HEK293 (cell line): Measurements from ENCODE around the gene RABGEF1.

Source experiments
- CTCF ChIA-PET: fragments of 350-600 bp; formaldehyde crosslinking; extraction: SDS; loops from one replicate; lab custom pipeline; 2021; ENCODE audit warnings: antibody characterized with exemption; lab: Yijun Ruan, JAX
- POLR2A ChIA-PET: fragments of 300-600 bp; formaldehyde crosslinking; extraction: SDS; loops from one replicate; lab custom pipeline; 2020; ENCODE audit warnings: antibody characterized with exemption, inconsistent platforms; lab: Yijun Ruan, JAX
- H3K27ac ChIP-seq: fragments of 200-500 bp; sonication (Bioruptor generic); 2 replicates; pipeline ENCODE4 v1.5.1; 2014; ENCODE audit warnings: low read depth, low read length, control low read depth, inconsistent platforms; ENCODE audit errors: extremely low read depth
- H3K36me3 ChIP-seq, 2 experiments: fragments of 200-500 bp in 1 of 2; sonication (Bioruptor generic) in 1 of 2; 1 replicate in 1 of 2; 2 replicates in 1 of 2; pipeline ENCODE4 v1.5.1; 2014 to 2017; ENCODE audit warnings: inconsistent platforms in 2 of 2, low read length in 2 of 2; ENCODE audit not compliant: control insufficient read depth in 2 of 2, insufficient read depth in 1 of 2
- H3K4me1 ChIP-seq: fragments of 200-500 bp; sonication (Bioruptor generic); 2 replicates; pipeline ENCODE4 v1.5.1; 2014; ENCODE audit warnings: mild to moderate bottlenecking, low read length, inconsistent platforms; ENCODE audit not compliant: control insufficient read depth, insufficient read depth
- H3K4me3 ChIP-seq: 2 replicates; pipeline ENCODE4 v1.5.1; 2011; ENCODE audit warnings: low read depth, mild to moderate bottlenecking, control low read depth, low read length, moderate library complexity
- H3K9me3 ChIP-seq: fragments of 200-500 bp; sonication (Bioruptor generic); 2 replicates; pipeline ENCODE4 v1.5.1; 2014; ENCODE audit warnings: low read depth, low read length, inconsistent platforms; ENCODE audit not compliant: control insufficient read depth, insufficient read depth
- EGR2 ChIP-seq: fragments of 450-650 bp; formaldehyde crosslinking; IDR thresholded peaks from 2 replicates; pipeline ENCODE4 v1.5.1; 2016; ENCODE audit warnings: low read depth, missing biosample characterization, missing genetic modification characterization
- GLI4 ChIP-seq: fragments of 450-650 bp; formaldehyde crosslinking; IDR thresholded peaks from 2 replicates; pipeline ENCODE4 v1.5.1; 2016; ENCODE audit warnings: missing biosample characterization, missing genetic modification characterization
- KLF7 ChIP-seq: fragments of 450-650 bp; formaldehyde crosslinking; IDR thresholded peaks from 2 replicates; pipeline ENCODE4 v1.5.1; 2016; ENCODE audit warnings: missing biosample characterization, missing genetic modification characterization, borderline replicate concordance
- PRDM1 ChIP-seq: fragments of 450-650 bp; formaldehyde crosslinking; IDR thresholded peaks from 2 replicates; pipeline ENCODE4; 2016; ENCODE audit warnings: missing biosample characterization, missing genetic modification characterization
- SALL2 ChIP-seq: fragments of 450-650 bp; formaldehyde crosslinking; IDR thresholded peaks from 2 replicates; pipeline ENCODE4 v1.5.0; 2017; ENCODE audit warnings: missing biosample characterization, mild to moderate bottlenecking, missing genetic modification characterization, borderline replicate concordance
- SCRT1 ChIP-seq: fragments of 450-650 bp; formaldehyde crosslinking; IDR thresholded peaks from 2 replicates; pipeline ENCODE4 v1.5.1; 2016; ENCODE audit warnings: missing biosample characterization, missing genetic modification characterization, borderline replicate concordance
- SETDB1 ChIP-seq: IDR thresholded peaks from one replicate; pipeline ENCODE4 v1.6.1; 2017; ENCODE audit warnings: mild to moderate bottlenecking, low read length, moderate library complexity, mixed read lengths; ENCODE audit not compliant: insufficient read length
- TRIM28 ChIP-seq: IDR thresholded peaks from 2 replicates; pipeline ENCODE4 v1.6.1; 2011; ENCODE audit warnings: low read length, control low read depth, borderline replicate concordance
- YY2 ChIP-seq: fragments of 450-650 bp; formaldehyde crosslinking; IDR thresholded peaks from 2 replicates; pipeline ENCODE4 v1.5.1; 2016; ENCODE audit warnings: missing biosample characterization, missing genetic modification characterization
- ZBTB26 ChIP-seq: fragments of 450-650 bp; formaldehyde crosslinking; optimal IDR thresholded peaks from 2 replicates; pipeline ENCODE3; 2016; ENCODE audit warnings: missing biosample characterization, mild to moderate bottlenecking, missing genetic modification characterization
- ZNF148 ChIP-seq: fragments of 450-650 bp; formaldehyde crosslinking; IDR thresholded peaks from 2 replicates; pipeline ENCODE4 v1.5.0; 2017; ENCODE audit warnings: missing biosample characterization, missing genetic modification characterization, borderline replicate concordance
- ZNF18 ChIP-seq: fragments of 450-650 bp; formaldehyde crosslinking; IDR thresholded peaks from 2 replicates; pipeline ENCODE4 v1.5.1; 2016; ENCODE audit warnings: missing biosample characterization, missing genetic modification characterization
- ZNF214 ChIP-seq: fragments of 450-650 bp; formaldehyde crosslinking; IDR thresholded peaks from 2 replicates; pipeline ENCODE4 v1.5.1; 2017; ENCODE audit warnings: missing biosample characterization, mild to moderate bottlenecking, missing genetic modification characterization, borderline replicate concordance
- ZNF239 ChIP-seq: fragments of 450-650 bp; formaldehyde crosslinking; IDR thresholded peaks from 2 replicates; pipeline ENCODE4 v1.5.1; 2016; ENCODE audit warnings: missing biosample characterization, missing genetic modification characterization
- ZNF354C ChIP-seq: fragments of 450-650 bp; formaldehyde crosslinking; IDR thresholded peaks from 2 replicates; pipeline ENCODE4 v1.5.1; 2016; ENCODE audit warnings: missing biosample characterization, missing genetic modification characterization, low read depth, borderline replicate concordance
- ZNF423 ChIP-seq: fragments of 450-650 bp; formaldehyde crosslinking; IDR thresholded peaks from 2 replicates; pipeline ENCODE4 v1.5.1; 2016; ENCODE audit warnings: missing biosample characterization, missing genetic modification characterization
- ZNF530 ChIP-seq: fragments of 450-650 bp; formaldehyde crosslinking; IDR thresholded peaks from 2 replicates; pipeline ENCODE4 v1.5.1; 2016; ENCODE audit warnings: low read depth, missing biosample characterization, missing genetic modification characterization
- ZNF549 ChIP-seq: fragments of 450-650 bp; IDR thresholded peaks from 2 replicates; pipeline ENCODE4 v1.5.1; 2018; ENCODE audit warnings: missing biosample characterization, missing genetic modification characterization, mild to moderate bottlenecking, inconsistent platforms, moderate library complexity
- ZNF585B ChIP-seq: fragments of 450-650 bp; formaldehyde crosslinking; IDR thresholded peaks from 2 replicates; pipeline ENCODE4 v1.5.1; 2016; ENCODE audit warnings: missing biosample characterization, missing genetic modification characterization
- ZNF610 ChIP-seq: fragments of 450-650 bp; formaldehyde crosslinking; IDR thresholded peaks from 2 replicates; pipeline ENCODE4 v1.5.1; 2016; ENCODE audit warnings: missing biosample characterization, missing genetic modification characterization, borderline replicate concordance
- ZNF621 ChIP-seq: fragments of 450-650 bp; formaldehyde crosslinking; IDR thresholded peaks from 2 replicates; pipeline ENCODE4 v1.5.1; 2017; ENCODE audit warnings: missing biosample characterization, missing genetic modification characterization
- ZNF623 ChIP-seq: fragments of 450-650 bp; formaldehyde crosslinking; IDR thresholded peaks from 2 replicates; pipeline ENCODE4 v1.5.1; 2016; ENCODE audit warnings: missing biosample characterization, missing genetic modification characterization
- ZNF639 ChIP-seq: fragments of 450-650 bp; formaldehyde crosslinking; IDR thresholded peaks from 2 replicates; pipeline ENCODE4 v1.5.1; 2016; ENCODE audit warnings: missing biosample characterization, missing genetic modification characterization
- ZNF664 ChIP-seq: fragments of 450-650 bp; formaldehyde crosslinking; IDR thresholded peaks from 2 replicates; pipeline ENCODE4 v1.5.1; 2016; ENCODE audit warnings: missing biosample characterization, missing genetic modification characterization
- ZNF670 ChIP-seq: fragments of 450-650 bp; formaldehyde crosslinking; IDR thresholded peaks from 2 replicates; pipeline ENCODE4 v1.5.1; 2016; ENCODE audit warnings: missing biosample characterization, missing genetic modification characterization, low read depth
- ZNF692 ChIP-seq: fragments of 450-650 bp; formaldehyde crosslinking; IDR thresholded peaks from 2 replicates; pipeline ENCODE4 v1.5.1; 2016; ENCODE audit warnings: missing biosample characterization, missing genetic modification characterization
- ZNF785 ChIP-seq: fragments of 450-650 bp; formaldehyde crosslinking; IDR thresholded peaks from 2 replicates; pipeline ENCODE4 v1.5.1; 2016; ENCODE audit warnings: missing biosample characterization, missing genetic modification characterization
- ZNF843 ChIP-seq: fragments of 450-650 bp; formaldehyde crosslinking; IDR thresholded peaks from 2 replicates; pipeline ENCODE4 v1.5.1; 2016; ENCODE audit warnings: missing biosample characterization, missing genetic modification characterization

RABGEF1 gene

GRCh38 chr7:66859794-66860645, 119.5 kb downstream of the RABGEF1 start:
- ChIA-PET CTCF (interaction anchor here (0.6 kb wide), 1 partner anchor 346 kb away, joined by 4 read pairs; no protein-coding TSS in a partner anchor), POLR2A (no interaction called here)
- H3K4me3 ChIP-seq: no peak overlapping the region
- no peaks in the 10 kb centered on the region for H3K9me3 ChIP-seq
- no peak overlapping the region for H3K27ac ChIP-seq
- no peak for TF ChIP-seq ZNF664 (tag by site-specific recombination)
- no peak for TF ChIP-seq ZNF239 (tag by site-specific recombination)
- TF ChIP-seq ZBTB26 (tag by site-specific recombination): no peak
- TF ChIP-seq ZNF148 (tag by site-specific recombination): no peak
- no peak for TF ChIP-seq ZNF670 (tag by site-specific recombination)
- no peak for TF ChIP-seq PRDM1 (tag by site-specific recombination)
- TF ChIP-seq ZNF785 (tag by site-specific recombination): no peak
- no peak for TF ChIP-seq ZNF423 (tag by site-specific recombination)
- TF ChIP-seq ZNF621 (tag by site-specific recombination): no peak
- TF ChIP-seq ZNF639: no peak
- no peak for TF ChIP-seq EGR2
- no peak for TF ChIP-seq KLF7
- no peak for TF ChIP-seq ZNF585B
- no peak for TF ChIP-seq ZNF610
- TF ChIP-seq SCRT1 (tag by site-specific recombination): no peak
- TF ChIP-seq ZNF18 (tag by site-specific recombination): no peak
- H3K4me1 ChIP-seq: 0 out of 2 replicates have a peak, but pooled peaks cover 3% of the 10 kb centered on the region
- H3K36me3 ChIP-seq: peaks cover 8 to 45% of the 10 kb centered on the region in 2 experiments

- Histone ChIP-seq H3K4me3 (no peak overlapping the region), H3K9me3 (no peaks in the 10 kb centered on the region), H3K4me1 (no peaks in the 10 kb centered on the region), H3K36me3 (peaks cover 8 to 45% of the 10 kb centered on the region in 2 experiments), H3K27ac (no peak overlapping the region)
- ChIA-PET POLR2A (no interaction called here), CTCF (no interaction called here)
- TF ChIP-seq YY2 (no peak), GLI4 (tag by site-specific recombination) (no peak), SETDB1 (no peak), ZNF843 (tag by site-specific recombination) (no peak), ZNF623 (tag by site-specific recombination) (no peak), ZNF530 (tag by site-specific recombination) (no peak), ZNF214 (tag by site-specific recombination) (no peak), TRIM28 (no peak), ZNF692 (tag by site-specific recombination) (no peak), ZNF354C (no peak), EGR2 (no peak), SALL2 (tag by site-specific recombination) (no peak), ZNF549 (no peak)
These were observed 120.2 kb downstream of the RABGEF1 start for GRCh38 chr7:66860767-66861166.
